Brain pericyte (primary cell): Measurements from ENCODE around the gene GK2.

Source experiments
- DNase-seq: peaks from one replicate; pipeline ENCODE4 v3.0.0-alpha.2; 2012; ENCODE audit warnings: low read depth, low spot score

The GK2 gene

GRCh38 chr4:79408063-79408462 is at the start of gene GK2:
GK2 (minus strand) TSS chr4:79408228; CDS start chr4:79408200, 28 bp downstream.
- no peak for DNase-seq

- DNase-seq = no peak
Observed at GRCh38 chr4:79455216-79455615, 47.2 kb upstream of the GK2 start.

GRCh38 chr4:79454656-79455055 is 46.6 kb upstream of the GK2 start:
- no peak for DNase-seq

DNA sequence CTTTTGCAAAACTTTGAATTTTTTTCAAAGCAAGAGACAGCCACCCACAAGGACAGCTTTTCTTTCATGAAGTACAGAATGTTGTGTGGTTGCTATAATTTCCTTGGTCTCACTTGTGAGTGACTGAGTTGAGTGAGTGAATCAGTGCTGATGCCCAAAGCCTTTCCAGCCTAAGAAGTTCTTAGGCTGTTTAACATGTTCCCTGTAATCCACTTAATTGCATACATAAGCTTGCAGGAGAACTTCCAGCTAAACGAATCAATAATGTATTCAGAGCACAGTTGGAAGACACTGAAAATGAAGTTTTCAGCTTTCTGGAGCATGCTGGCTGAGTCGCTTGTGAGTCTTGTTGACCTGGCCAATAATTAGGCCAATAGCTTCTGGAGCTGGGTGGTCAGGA is 42.0 kb upstream of the GK2 start:
- DNase-seq = no peak

DNA sequence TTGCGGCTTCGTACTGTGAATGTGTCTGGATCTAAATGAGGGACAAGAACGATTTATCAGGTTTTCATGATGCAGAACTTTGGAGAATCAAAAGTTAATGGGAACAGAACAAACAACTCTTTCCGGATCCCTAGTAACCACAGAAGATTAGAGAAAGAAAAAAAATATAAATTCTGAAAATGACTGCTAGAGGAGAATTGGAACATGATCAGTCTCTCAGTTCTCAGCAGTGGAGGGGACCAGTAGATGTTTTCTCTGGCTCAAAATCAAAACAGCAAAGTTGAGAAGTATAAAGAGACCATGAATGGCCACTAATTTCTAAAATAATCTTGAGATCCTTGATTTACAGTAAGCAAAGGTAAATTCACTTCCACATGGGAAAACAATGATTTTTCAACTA is 38.1 kb upstream of the GK2 start:
- DNase-seq = no peak

DNA sequence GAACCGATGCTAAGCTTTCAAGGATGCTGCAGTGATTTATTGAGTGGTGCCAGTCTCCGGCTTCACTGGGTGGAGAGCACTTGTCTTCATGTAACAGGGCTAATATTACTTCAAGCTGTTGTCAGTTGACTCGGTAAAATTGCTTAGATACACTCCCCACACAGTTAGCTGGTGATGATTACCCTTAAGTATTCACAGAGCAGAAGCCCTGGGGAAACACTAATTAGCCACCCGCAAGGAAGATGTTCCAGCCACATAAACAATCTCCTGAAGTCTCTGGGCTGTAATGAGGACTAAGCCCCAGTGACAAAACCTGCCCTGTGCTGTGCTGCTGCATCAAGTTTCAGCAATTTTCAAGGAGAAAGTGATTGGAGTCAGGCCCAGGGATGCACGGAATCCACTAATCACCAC is 37.3 kb upstream of the GK2 start:
- no peak for DNase-seq

- DNase-seq = no peak
Observed at GRCh38 chr4:79442422-79442821, 34.4 kb upstream of the GK2 start.

DNA sequence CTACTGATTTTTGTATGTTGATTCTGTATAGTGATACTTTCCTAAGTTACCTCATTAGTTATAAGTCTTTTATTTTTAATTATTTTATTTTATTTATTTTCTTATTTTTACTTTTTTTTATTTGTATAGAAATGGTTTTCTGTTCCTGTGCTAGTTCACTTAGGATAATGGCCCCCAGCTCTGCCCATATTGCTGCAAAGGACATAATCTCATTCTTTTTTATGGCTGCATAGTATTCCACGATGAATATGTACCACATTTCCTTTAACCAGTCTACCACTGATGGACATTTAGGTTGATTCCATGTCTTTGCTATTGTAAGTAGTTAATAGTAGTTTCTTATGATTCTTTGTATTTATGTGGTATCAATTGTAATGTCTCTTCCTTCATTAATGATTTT is 31.5 kb upstream of the GK2 start:
- DNase-seq = no peak

DNA sequence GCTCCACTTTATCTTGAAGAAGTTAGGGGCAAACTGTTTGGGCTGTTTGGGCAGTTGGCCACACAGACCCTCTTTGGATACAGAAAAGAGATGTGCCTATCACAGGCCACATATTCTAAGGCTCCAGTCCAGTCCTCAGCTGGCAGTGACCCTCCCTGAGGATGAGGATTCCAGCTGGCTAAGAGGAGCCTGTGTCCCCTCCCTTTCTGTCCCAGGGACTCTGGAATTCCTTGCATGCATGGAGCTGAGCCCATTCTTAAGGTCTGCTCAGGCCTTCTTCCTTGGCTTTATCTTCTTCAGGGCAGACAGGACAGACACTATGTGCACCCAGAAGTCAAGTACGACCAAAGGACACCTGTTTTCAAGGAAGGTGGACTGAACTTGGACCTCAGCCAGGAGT is 23.8 kb upstream of the GK2 start:
- no peak for DNase-seq

DNA sequence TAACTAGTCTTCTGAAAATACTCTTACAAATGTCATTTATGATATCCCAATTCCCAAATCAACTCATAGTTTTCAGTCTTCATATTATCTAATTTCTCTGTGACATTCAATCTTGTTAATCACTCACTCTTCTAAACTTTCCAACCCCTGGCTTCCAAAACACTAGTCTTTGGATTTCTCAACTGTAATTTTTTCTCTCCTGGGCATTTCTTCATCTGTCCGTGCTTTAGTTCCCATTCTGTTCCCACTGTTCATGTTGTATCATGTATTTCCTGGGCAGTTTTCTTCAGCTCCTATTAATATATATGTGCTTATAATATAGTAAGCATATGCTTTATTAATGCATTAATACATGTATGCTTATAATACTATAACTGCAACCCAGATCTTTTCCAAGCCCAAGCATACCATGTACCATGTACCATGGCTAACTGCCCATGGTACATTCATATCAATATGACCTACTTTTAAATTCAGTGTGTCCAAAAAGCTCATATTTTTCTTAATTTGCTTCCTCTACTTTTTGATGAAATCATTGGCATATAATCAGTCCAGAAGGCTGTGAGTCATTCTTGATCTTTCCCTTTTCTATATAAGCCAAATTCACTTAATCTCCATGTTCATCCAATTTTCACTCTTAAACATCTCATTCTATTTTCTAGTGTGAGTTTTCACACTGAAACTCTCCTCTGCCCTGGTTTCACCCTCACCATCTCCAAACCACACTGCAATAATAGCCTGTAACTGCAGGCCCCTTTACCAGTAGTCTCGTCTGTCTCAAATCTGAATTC is 21.3 kb upstream of the GK2 start:
- no peak for DNase-seq

GRCh38 chr4:79426989-79427388 is 19.0 kb upstream of the GK2 start:
- DNase-seq = no peak

DNA sequence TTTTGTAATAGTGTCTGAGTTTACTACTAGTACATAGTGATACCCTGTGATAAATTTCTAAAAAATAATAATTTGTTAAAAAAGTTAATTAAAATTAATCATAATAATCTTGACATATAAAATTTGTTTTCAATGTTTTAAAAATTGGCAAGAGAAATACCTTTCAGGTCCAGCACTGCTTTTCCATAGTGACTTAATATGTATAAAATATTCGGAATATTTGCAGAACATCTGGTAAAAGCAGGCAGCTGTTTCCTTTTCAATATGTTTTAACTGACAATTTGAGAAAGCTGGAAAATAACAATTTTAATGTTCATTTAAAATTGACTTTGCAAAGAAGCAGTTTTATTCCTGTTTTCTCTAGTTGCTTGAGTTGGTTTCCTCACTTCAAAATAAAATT is 17.6 kb upstream of the GK2 start:
- no peak for DNase-seq

GRCh38 chr4:79421483-79421882 is 13.5 kb upstream of the GK2 start:
- DNase-seq = no peak

- no peak for DNase-seq
Observed at GRCh38 chr4:79413886-79414285, 5.9 kb upstream of the GK2 start.

- no peak for DNase-seq
Observed at GRCh38 chr4:79413032-79413885, 5.2 kb upstream of the GK2 start.

DNA sequence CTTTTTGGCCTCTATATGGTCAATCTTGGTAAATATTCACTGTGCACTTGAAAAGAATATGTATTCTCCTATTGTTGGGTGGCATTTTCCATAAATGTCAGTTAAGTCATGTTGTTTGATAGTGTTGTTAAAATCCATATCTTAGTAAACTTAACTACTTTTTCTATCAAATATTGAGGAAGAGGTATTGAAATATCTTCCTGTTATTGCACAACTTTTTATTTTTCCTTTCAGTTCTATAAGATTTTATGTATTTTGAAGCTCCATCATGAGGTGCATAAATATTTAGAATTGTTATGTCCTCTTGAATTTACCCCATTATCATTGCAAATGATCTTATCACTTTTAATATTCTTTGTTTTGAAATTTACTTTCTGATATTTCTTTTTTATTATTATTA is 3.4 kb downstream of the GK2 start:
- no peak for DNase-seq

DNA sequence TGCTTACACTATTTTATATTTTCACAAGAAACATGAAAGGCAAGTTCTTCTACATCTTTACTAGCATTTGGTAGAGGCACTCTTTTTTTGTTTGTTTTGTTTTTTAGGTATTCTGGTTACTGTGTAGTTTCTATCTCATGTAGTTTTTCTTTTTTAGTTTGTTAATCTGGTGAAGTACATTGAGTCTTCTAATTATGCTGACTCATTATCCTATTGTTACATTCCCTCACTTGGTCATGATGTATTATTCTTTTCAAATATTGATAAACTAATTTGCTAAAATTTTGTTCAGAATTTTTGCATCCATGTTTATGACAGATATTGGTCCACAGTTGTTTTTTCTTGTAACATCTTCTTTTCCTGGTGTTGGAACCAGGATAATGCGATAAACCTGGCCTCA is 4.7 kb downstream of the GK2 start:
- DNase-seq = no peak

GRCh38 chr4:79402332-79402851 is 5.6 kb downstream of the GK2 start:
- no peak for DNase-seq

DNA sequence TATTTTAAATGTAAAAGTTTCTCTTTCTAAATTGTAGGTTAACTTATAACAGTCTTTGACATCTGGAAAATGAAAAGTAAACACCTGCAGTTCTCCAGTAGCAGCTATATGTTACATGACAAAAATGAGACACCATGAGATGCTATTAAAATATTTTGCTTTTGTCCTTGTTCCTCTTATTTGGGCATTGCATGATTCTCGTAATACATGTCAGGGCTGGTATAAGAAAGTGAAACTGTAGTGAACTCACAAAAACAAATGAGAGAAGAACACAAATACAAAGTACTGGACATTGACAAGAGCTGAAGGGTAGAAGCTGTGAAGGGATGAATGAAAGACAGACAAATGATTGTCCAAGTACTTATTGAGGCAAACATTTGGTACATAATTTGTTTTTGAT is 9.0 kb downstream of the GK2 start:
- DNase-seq = no peak

- DNase-seq = no peak
Observed at GRCh38 chr4:79397951-79398350, 10.1 kb downstream of the GK2 start.

- DNase-seq = no peak
Observed at GRCh38 chr4:79396794-79397193, 11.2 kb downstream of the GK2 start.

DNA sequence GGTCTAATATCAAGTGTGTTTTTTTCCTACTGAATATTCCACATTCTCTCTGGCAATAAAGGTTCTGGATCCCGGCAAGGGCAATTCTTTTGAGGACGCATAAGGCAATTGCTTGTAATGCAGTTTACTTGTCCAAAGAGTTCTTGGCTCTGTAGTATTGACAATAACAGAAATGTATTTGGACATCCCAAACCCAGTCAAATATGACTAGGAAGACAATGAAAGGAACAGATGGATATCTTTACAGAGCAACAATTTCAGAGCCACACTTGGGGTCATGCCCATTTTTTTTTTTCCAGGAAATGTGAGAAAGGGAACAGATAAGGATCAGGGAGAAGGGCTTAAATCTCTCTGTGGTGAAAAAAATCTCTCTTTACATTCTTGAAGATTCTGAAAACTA is 12.2 kb downstream of the GK2 start:
- no peak for DNase-seq

DNA sequence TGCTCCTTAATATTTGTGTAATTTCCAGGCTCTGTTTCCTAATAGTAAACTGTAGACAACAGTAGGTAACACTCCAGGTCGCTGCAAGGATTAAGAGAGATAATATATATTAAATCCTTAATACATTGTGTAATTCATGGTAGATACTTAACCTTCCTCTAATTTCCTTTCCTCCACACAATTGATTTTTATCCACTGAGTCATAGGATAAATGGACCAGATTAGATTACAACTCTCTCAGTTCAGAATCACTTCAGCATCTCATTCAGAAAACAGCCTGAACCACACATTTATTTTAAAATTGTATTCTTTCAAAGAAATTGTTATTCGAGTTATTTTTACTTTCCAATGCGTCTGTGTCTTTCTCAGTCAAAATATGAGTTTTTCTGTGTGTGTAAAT is 17.1 kb downstream of the GK2 start:
- no peak for DNase-seq
